ENCODE data around the gene MS4A4A.

- TF ChIP-seq CTCF (IDR thresholded peaks at IDR 0.05): no peak
- TF ChIP-seq POLR2A (IDR thresholded peaks at IDR 0.05): no peak
Observed at GRCh38 chr11:60314635-60315321, 34.3 kb downstream of the MS4A4A start.

Data from body of pancreas (tissue), 4 donors.